Lower lobe of right lung (tissue), 2 donors: Measurements from ENCODE around the gene POLR1C. TPM values are rescaled to one million over a fixed set of nuclear protein-coding genes. Genes with fewer than 3 reads are reported as not detected.
A peak's percentile ranks its signal among the peaks of the same experiment; 100 is the strongest.
"Not testable (repeated sequence)": the region's sequence is repeated elsewhere in the genome, so short reads cannot be mapped to it uniquely, and the experiment has no call there.

Source experiments
- ATAC-seq, 2 donors: fragments of 200-7000 bp; cut with Tn5 transposase; one replicate each; pipeline ENCODE4 v1.9.1; 2020 to 2022; ENCODE audit warnings: mild to moderate bottlenecking in 2 of 2, moderate library complexity in 2 of 2
- DNase-seq: peaks from one replicate; pipeline ENCODE4 v3.0.0-alpha.2; 2020
- H3K27ac ChIP-seq: fragments of 200-600 bp; one replicate; pipeline ENCODE4 v1.8.0; 2022
- H3K27me3 ChIP-seq: fragments of 200-600 bp; one replicate; pipeline ENCODE4 v1.8.0; 2022; ENCODE audit warnings: low read depth
- H3K36me3 ChIP-seq: fragments of 200-600 bp; one replicate; pipeline ENCODE4 v1.8.0; 2022; ENCODE audit warnings: mild to moderate bottlenecking
- H3K4me1 ChIP-seq: fragments of 200-600 bp; one replicate; pipeline ENCODE4 v1.8.0; 2022
- H3K4me3 ChIP-seq: fragments of 200-600 bp; one replicate; pipeline ENCODE4 v1.8.0; 2022; ENCODE audit warnings: mild to moderate bottlenecking
- H3K9me3 ChIP-seq: fragments of 200-600 bp; one replicate; pipeline ENCODE4 v1.8.0; 2022
- CTCF ChIP-seq: fragments of 200-600 bp; IDR thresholded peaks from one replicate; pipeline ENCODE4 v1.8.0; 2022; ENCODE audit warnings: antibody characterized with exemption, mild to moderate bottlenecking
- intact Hi-C: fragments of 100-400 bp; cut with DNase I; formaldehyde crosslinking; loops from one replicate; pipeline ENCODE4 v1.11.0; 2022
- total RNA-seq: library from RNA; stranded (reverse); fragmentation: NEBNext Ultra II Directional; extraction: Animal tissue kit (Norgen Biotek cat#: 25700); gene quantifications from one replicate; pipeline ENCODE4 v1.2.1, GENCODE V29; 2021
- donor health status: DM: no; HTN: yes; CAD: no; lungs with severe emphysema.

POLR1C gene
- total RNA-seq, 1 donor from 2014 or later = 26.1 TPM

GRCh38 chr6:43522547-43523261, 5.8 kb downstream of the POLR1C start:
- DNase-seq = no peak
- H3K4me3 ChIP-seq = no peak overlapping the region
- peaks cover 88% of the 10 kb centered on the region for H3K36me3 ChIP-seq
- intact Hi-C loops = no loop called here
- H3K9me3 ChIP-seq = no peaks in the 10 kb centered on the region
- H3K27me3 ChIP-seq = no peaks in the 10 kb centered on the region
- H3K4me1 ChIP-seq = peaks cover 12% of the 10 kb centered on the region
- no peak for TF ChIP-seq CTCF
- no peak overlapping the region for H3K27ac ChIP-seq
- ATAC-seq = no peak

DNA sequence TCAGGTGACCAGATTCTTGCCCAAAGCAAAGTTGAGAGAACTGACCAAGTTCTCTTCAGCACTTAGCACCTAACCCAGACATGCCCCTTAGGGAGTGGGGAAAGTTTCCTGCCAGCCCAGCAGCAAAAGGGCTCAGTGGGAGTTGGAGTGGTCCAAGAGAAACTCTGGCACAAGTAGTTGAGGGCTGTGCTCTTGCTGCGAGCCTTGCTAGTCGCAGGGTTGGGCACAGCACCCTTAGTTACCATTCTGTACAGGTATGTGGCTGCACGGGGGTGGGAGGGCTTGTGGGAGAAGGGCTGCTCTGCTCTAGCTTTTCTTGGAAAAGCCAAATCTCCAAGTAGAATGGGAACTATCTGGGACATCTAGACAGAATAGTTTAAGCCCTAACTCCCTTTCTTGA, 6.4 kb downstream of the POLR1C start:
- Histone ChIP-seq H3K4me3 (no peak overlapping the region), H3K36me3 (peaks cover 94% of the 10 kb centered on the region), H3K27ac (no peak overlapping the region), H3K27me3 (no peaks in the 10 kb centered on the region), H3K9me3 (no peaks in the 10 kb centered on the region), H3K4me1 (peaks cover 6% of the 10 kb centered on the region)
- no peak for TF ChIP-seq CTCF
- intact Hi-C loops = no loop called here
- DNase-seq (no peak), ATAC-seq (no peak)

DNA sequence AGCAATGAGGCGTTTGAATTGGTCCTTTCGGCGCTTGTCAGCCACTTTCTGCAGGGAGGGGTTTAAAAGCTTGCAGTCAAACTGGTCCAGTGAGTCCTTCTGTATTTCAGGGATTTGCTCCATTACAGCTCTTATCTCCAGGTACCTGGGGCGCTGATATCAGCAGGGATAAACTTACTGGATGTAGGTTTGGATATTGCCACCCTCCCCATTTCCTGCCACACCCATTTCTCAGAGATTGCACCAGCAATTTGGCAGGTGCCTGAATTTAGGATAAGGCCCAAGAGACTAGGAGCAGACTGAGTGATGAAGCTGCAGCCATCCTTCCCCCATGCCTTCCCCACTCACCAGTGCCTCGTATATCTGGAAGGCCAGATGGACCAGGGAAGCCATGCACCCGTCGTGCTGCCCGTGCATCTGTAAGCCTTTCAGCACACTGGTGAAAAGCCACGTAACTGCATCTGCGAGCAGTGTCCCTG, 7.6 kb downstream of the POLR1C start:
- Histone ChIP-seq H3K27me3 (no peaks in the 10 kb centered on the region), H3K9me3 (no peaks in the 10 kb centered on the region), H3K4me1 (no peaks in the 10 kb centered on the region), H3K27ac (no peak overlapping the region), H3K36me3 (peaks cover 99% of the 10 kb centered on the region), H3K4me3 (no peak overlapping the region)
- DNase-seq (no peak), ATAC-seq (peak; percentile 45 to 61)
- no peak for TF ChIP-seq CTCF
- intact Hi-C loops = no loop called here

GRCh38 chr6:43532201-43532600, 15.3 kb downstream of the POLR1C start:
- TF ChIP-seq CTCF = no peak
- no peak overlapping the region for H3K4me3 ChIP-seq
- H3K4me1 ChIP-seq = no peaks in the 10 kb centered on the region
- ATAC-seq = no peak
- peaks cover 87% of the 10 kb centered on the region for H3K36me3 ChIP-seq
- no peak for DNase-seq
- H3K27ac ChIP-seq = no peak overlapping the region
- intact Hi-C loops = no loop called here
- H3K27me3 ChIP-seq = no peaks in the 10 kb centered on the region
- H3K9me3 ChIP-seq = no peaks in the 10 kb centered on the region

DNA sequence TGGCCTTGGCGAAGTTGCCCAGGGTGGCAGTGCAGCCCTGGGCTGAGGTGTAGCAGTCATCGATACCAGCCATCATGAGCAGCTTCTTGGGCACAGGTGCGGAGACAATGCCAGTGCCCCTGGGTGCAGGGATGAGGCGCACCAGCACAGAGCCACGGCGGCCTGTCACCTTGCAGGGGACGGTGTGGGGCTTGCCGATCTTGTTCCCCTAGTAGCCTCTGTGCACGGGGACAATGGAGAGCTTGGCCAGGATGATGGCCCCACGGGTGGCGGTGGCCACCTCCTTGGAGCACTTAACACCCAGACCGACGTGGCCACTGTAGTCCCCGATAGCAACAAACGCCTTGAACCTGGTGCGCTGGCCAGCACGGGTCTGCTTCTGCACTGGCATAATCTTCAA, 22.1 kb downstream of the POLR1C start:
- H3K9me3 ChIP-seq, H3K4me3 ChIP-seq, DNase-seq, intact Hi-C loops, ATAC-seq, H3K27ac ChIP-seq, H3K4me1 ChIP-seq, H3K27me3 ChIP-seq: not testable (repeated sequence)
- H3K36me3 ChIP-seq = peaks cover 83% of the 10 kb centered on the region

DNA sequence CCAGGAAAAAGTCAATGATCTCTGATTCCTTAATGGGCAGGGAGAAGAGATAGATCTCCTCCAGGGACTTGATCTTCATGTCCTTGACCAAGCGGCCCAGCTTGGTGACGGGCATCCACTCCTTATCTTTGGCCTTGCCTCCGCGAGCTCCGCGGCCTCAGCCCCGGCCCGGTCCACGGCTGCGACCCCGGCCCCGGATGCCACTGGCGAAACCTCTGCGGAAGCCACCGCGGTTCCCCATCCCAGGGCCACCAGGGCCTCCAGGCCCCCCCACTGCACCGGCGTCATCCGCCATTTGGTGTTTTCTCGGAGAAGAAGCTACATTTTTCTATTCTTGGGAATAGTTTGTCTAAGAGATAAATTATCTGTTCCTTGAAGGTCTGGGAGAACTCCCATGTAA, 22.5 kb downstream of the POLR1C start:
- intact Hi-C loops, H3K4me1 ChIP-seq, H3K9me3 ChIP-seq, ATAC-seq, H3K27me3 ChIP-seq, H3K4me3 ChIP-seq, DNase-seq, H3K27ac ChIP-seq: not testable (repeated sequence)
- peaks cover 87% of the 10 kb centered on the region for H3K36me3 ChIP-seq
